NCI-H345 treated with DMSO at 0.1 percent for 48 hours (cell line): Measurements from ENCODE around the gene CREB5.
"Not testable (repeated sequence)": the region's sequence is repeated elsewhere in the genome, so short reads cannot be mapped to it uniquely, and the experiment has no call there.

Experiments used
- DNase-seq: peaks from one replicate; lab custom pipeline; 2025; ENCODE audit not compliant: unreplicated experiment; lab: John Stamatoyannopoulos, UW

CREB5 gene

DNA sequence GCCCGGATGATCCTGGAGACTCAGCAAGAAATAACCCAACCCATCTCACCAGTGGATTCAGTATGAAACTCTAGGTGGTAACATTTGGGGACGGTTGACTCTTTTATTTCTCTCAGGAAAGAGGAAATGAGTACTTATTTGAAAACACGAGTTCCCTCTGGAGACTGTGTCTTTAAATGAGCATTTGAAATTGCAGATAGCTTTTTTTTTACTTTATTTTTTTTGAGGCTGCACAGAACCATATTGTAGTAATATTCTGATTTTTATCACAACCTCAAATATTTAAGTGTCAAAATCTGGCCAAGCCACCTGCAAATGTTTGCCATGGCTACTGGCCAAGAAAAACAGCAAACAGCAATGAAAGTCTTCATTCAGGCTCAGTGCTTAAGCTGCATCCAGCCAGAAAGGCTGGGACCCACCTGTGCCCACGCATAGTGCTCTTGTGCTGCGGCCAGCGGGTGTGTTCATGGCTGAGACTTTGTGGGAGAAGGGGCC is 160.8 kb downstream of the CREB5 start:
- peak; percentile 94 for DNase-seq

DNA sequence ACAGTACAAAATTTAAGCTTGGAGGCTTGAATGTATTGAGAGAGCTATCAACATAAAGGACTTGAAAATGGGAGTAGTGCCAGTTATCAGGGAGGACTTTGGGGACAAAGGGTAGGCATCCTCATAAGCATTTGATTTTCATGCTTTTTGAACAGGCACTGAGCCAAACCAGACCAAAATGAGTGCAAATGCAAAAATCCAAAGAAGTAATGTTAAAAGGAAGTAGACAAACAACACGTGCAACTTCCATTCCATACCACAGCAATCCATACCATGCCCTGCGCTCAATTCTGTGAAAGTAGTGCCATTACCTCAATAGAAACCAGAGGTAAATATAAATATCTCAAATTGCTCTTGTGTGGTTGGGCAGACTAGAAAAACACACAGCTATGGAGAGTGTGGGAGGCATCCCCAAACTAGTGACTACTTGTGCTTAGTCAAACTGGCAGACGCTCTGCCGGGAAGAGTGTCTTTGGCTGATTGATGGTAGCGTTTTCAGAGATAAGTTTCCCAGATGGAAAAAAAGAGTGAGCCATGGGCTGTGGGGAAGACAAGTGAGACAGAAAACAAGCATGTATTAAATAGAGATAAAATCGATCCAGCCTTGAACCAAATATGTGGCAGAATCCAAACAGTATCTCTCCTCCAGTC is 161.5 kb downstream of the CREB5 start:
- peak; percentile 94 for DNase-seq

DNA sequence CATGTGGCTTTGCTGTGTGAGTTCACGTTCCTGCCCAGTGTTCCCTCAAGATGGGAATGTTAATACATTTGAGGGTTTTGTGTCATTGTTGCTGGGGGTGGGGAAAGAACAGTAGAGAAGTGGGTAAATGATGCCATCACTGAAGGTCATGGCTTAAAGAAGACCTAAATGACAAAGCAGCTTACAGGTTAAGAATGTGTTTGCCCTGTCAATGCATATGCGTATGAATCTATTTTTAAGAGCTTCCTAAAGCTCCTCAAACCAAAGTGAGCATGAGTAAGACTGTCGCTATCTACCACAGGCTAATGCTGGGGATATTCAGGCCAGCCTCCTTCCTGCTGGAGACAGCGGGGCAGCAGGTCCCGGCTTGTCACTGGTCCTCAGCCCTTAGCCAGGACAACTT is 162.9 kb downstream of the CREB5 start:
- DNase-seq, result no peak

DNA sequence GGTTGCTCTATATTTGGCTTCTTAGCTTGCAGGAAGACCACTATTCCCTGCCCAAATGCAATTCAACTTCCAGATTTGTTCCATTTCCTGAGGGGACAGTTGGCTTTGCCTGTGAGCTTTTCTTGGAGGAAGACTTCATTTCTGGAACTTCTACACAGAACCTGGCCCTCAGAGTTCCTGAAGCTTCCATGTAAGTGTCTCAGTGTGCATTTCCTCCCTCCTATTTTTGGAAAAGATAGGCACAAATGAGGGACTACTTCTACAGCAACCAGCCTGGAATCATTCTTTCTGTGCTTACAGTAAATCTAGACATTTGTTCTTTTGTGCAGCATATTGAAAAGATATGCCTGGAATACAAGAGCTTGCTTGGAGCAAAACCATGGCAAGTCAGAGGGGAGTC is 164.3 kb downstream of the CREB5 start:
- no peak for DNase-seq

DNA sequence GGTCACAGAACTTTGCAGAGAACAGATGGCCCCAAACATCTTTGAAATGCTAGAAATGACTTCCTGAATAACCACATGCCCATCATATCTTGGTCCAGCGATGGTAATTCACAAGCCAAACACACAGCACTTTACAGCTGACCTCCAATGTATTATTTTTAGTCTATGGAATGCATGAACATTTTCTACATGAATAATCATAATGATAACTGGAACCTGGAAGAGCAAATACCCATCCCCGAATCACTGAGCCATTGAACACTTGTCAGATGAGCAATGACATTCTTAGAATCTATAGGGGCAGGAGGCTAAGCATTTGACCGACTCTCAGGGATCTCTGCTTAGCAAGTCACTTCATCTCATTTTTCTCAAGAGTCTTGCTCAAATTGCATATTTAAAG is 167.3 kb downstream of the CREB5 start:
- DNase-seq, result no peak

DNA sequence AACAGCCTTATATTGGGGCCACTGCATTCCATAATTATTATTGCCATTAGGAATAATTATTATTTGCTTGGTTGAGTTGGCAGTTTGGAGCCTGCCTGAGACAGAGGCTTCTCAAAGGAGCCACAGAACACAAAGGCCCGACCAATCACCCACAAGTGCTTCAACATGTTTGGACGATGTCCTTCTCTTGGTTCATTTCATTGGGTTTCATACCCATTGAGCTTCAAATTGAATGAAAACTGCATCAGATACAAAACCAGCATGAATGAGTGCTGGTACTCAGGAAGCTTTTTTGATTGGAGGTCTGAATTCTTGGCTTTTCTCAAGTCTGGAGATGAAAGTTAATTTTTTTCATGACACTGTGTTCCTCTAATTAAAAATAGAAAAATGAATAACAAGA is 168.3 kb downstream of the CREB5 start:
- no peak for DNase-seq

DNA sequence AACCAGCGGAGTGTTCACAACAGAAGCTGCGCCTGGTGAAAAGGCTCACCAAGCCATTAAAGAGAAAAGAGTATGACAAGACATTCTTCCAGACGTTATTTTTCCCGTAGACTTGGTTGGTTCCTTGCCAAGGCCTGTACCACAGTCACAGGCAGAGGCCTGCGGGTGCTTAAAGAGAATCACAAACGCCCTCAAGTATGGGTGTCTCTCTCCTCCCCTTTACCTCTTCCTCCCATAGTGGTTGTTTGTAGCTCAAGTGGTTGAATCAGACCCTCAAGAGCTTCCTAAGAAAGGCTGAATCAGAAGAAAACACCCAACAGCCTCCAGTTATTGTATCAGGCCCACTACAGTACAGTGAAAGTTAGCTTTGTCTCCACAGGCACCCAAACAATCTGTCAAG is 169.0 kb downstream of the CREB5 start:
- no peak for DNase-seq

DNA sequence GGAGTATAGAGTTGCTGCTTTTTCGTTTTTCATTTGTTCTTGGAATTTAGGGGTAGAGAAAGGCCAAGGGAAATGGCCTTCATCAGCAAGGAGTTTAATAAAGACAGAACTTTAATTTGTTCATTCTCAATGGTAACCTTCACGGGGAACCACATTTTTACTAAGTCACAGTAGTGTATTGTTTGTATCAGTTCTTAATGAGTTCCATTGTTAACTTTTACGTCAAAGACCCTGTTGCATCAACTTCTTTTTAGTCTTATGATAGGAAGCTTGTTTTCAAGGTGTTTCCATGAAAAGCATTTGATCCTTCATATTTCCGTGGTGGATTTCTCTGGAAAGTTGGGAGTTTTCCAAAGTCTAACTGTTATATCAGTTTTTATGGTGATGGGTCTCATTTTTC is 169.9 kb downstream of the CREB5 start:
- DNase-seq, result no peak

DNA sequence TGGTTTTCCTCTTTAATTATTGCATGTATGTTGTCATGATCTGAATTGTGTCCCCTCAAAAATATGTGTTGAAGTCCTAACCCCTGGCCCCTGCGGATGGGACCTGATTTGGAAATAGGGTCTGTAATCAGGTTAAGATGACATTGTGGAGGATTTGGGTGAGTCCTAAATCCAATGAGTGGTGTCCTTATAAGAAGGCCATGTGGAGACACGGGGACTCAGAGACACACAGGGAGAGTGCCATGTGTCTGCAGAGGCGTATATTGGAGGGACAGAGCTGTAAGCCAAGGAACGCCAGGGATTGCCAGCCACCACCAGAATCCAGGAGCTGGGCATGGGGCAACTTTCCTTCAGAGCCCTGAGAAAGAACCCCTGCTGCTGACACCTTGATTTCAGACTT is 171.9 kb downstream of the CREB5 start:
- DNase-seq, result no peak

DNA sequence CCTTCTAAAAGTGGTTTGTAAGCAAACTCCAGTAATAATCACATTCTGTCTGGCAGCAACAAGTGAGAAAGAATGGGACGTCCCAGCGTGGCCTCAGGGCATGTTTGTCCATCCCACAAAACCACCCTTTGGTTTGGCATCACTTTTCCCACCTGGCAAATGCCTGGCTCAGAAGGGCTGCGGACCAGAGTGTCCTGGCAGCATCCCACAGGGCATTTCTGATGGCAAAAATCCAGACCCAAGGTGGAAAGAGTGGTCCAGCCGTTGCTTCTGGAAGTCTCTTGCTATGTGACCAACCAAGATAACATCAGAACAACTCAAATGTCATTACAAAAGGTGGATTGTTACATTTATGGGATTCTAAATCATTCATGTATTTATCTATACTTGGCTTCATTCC is 174.4 kb downstream of the CREB5 start:
- no peak for DNase-seq

DNA sequence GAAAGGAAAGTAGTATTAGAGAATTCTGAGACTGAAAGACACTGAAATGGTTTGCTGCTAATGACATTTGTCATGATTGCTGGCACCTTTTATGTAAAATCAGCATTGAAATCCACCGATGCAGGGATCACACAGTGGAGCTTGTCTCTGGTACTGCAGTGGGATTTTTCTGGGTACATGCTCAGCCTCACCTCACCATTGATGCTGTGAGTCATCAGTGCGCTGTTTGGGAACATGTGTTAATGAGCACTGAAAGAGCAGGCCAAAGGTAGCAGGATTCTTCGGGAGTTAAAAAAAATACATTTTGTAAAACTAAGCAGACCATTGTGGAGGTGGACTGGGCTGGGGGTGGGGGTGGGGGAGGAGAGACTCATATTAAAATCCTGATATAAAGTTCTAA is 174.9 kb downstream of the CREB5 start:
- DNase-seq, result no peak

DNA sequence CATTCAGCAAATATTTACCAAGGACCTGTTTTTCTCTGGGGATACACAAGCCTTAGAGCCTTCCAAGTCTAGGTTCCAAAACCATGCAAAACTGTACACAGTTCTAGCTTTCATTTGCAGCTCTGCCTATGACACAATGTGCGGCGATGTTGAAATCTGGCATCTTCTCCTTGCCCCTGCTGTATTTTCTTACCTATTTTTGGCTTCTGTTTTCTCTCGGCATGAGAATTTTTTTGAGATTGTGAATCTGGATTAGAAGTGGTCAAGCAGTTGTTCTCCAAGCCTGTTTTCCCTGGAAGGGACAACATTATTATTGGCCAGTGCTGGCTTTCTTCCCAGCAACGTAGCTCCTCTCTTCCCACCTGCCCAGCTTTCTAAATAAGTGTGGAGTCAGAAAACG is 176.3 kb downstream of the CREB5 start:
- no peak for DNase-seq

DNA sequence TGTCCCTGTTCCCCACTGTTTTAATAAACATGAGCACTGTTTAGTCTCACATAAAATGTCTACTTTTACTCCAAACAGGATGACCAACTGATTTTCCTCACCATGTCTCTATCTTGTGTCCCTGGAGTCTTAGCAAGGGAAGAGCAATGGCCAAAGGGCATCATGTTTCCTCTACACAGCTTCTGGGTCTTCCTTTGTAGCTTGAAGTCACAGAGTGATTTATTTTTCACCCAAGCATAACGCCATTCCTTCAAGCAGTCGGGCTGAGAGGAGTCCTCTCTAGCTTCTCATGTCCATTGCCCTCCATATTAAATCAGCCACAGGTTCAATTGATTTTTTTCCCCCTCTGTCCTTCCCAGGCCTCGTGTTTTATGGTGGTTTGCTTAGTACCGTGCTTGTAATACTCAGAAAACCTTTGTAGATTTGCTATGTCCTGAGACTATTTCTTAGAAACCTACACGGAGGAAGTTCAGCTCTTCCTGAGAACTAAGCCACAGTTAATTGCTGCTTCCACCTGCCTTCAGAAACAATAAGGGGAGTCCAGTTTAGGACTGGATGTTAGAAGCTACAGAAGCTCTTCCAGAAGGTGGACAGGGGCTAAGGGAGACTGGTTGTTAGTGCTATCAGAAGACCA is 178.8 kb downstream of the CREB5 start:
- DNase-seq, result no peak

DNA sequence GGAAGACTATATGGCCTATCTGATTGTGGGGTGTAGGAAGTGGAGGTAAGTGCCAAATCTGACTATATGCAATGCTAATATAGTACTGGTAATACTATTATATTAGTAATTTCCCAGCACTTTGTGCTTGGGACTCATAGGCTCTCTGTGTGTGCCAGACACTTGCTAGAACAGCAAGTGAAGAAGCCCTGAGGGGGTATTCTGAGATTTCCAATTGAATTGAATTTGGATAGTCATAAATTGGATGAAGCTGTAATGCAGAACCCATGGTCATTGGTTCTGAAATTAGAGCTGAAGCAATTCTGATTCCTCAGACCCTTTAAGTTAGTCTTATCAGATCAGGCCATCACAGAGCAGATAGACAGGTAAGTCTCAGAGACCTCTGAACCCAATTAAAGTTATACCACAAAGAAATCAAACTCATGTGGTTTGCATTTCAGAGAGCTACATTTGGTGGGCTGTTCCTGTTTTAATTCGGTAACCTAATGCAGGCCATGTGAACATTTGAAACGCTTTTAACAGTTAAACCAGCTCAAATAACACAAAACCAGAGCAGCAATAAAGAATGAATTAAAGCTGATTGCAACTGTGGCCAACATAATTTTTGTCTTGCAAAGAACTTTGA is 179.5 kb downstream of the CREB5 start:
- no peak for DNase-seq

DNA sequence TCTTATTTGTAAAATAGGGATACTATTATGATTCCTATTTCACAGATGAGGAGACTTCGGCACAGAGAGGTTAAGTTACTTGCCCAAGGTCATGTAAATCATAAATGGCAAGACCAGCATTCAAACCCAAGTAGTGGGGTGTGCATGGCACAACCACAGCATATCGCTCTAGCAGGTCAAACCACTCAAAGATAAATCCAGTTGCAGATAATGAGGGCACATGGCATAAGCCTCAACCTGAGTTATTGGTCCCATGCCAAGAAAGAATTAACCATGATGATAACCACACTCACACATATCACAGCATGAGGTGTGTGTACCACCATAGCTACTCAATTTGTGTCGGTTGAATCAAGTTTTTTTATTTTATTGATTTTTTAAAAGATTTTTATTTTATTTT is 180.5 kb downstream of the CREB5 start:
- no peak for DNase-seq

DNA sequence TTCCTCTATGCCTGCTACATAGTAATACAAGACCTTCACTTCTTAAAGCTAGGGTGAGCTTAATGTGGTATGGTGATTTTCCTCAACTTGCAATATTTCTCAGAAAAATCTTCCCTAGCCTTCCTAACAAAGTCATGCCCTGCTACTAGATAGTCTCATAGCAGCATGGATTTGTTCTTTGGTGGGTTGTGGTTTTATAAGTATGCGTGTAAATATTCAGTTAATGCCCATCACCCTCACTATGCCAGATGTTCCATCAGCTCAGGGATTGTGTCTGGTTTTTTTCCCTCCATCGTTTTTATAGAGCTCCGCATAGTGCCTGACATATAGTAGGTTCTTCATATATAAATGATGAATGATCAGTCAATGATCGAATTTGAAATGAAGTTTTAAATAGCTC is 182.8 kb downstream of the CREB5 start:
- DNase-seq, result no peak

DNA sequence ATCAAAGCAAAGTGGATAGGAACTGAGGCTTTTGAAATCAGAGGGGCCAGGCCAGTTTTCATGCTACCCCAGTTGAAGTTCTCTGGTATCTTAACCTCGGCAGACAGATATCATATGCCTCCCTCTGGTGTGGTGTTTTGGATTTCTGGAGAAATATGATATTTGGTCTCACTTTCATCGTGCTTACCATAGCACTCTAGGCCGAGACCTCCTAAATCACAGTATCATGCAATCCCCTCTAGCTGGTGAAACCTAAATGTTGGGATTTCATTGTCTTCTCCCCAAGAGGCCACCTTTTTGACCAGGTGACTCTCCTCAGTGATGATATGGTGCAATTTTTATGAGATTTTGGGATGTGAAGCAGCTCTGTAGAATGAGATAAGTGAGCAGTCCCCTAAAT is 183.5 kb downstream of the CREB5 start:
- no peak for DNase-seq

DNA sequence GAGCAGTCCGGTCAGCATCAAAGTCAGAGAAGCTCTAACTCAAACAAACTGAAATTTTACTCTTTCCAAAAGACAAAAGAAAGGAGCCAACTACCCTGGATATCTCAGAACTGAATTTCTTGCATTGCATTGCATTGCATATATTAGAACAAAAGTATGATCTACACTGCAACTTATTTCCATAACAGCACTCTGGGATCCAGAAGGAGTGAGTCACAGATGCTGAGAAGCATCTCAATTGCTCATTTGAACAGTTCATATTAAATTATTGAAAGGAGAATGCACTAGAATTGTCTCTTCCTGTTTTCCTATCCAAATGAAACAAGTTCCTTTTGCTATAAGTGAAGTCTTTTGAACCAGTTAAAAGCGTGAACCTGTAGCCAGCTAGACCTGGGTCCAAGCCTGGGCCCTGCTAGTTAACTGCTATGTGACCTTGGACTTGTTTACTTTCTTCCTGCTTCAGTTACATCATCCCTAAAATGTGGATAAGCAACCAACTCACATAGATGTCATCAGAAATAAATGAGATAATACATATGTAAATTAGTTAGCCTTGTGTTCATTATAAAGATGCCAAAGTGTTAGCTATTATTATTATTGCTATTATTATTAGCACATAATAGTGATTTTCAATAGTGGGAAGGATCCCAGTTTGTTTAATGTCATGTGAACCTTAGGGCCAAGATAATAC is 184.1 kb downstream of the CREB5 start:
- DNase-seq, result no peak

DNA sequence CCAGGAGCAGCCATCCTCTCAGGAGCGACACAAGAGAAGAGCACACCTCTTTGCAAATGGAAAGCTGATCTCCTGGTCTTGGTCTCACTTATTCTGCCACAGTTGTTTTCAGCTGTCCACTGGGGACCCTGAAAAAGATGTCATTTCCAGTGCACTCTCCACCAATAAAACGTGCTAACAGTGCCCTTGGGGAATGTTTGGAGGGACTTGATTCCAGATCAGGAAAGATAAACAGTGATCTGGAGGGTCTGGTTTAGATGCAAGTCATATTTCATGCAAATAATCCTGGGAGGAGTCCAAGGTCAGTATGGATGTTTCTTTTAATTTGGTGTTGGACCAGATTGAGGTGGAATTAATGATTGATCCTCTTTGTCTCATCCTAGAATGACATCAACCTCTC is 185.0 kb downstream of the CREB5 start:
- DNase-seq, result no peak

DNA sequence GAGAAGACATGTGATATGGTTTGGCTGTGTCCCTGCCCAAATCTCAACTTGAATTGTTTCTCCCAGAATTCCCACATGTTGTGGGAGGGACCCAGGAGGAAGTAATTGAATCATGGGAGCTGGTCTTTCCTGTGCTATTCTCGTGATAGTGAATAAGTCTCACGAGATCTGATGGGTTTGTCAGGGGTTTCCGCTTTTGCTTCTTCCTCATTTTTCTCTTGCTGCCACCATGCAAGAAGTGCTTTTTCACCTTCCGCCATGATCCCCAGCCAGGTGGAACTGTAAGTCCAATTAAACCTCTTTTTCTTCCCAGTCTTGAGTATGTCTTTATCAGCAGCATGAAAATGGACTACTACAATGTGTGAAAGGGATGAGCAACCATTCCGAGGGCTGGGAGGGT is 185.7 kb downstream of the CREB5 start:
- not testable (repeated sequence) for DNase-seq

DNA sequence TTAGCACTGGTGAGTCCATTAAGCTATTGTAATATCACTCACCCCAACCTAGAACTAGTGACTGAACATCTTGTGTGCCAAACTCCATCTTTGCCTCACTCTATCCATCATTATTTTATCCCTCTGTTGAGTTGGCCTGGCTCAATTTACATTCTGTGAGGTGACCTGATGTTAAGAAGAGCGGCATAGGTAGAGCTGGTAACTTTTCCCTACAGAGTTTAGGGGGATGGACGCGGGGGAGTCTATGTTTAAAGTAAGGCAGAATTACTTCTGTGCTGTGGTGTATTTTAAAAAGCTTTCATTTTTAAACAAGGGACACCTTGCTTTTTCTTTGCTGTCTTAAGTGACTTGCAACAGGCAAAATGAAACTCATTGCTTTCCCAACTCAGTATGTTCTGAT is 186.3 kb downstream of the CREB5 start:
- DNase-seq, result no peak

DNA sequence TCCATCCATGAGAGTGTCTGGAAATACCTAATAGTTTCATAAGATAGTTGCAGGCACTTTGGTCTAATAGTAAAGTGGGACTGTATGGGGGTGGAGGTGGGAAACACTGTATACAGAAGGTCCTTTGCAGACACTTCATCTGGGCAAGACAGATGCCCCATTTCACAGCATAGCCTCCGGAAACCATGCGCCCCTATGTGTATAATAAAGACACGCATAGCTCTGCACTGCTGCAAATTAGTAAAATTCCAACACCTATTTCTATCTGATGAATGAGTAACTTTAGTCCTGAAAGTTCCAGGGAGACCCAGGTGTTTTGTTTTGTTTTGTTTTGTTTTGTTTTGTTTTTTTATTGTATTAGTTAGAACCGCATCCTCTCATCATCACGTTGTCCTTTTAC is 187.1 kb downstream of the CREB5 start:
- DNase-seq, result no peak
